ENCODE results near the gene NCBP2.

NCBP2 gene

DNA sequence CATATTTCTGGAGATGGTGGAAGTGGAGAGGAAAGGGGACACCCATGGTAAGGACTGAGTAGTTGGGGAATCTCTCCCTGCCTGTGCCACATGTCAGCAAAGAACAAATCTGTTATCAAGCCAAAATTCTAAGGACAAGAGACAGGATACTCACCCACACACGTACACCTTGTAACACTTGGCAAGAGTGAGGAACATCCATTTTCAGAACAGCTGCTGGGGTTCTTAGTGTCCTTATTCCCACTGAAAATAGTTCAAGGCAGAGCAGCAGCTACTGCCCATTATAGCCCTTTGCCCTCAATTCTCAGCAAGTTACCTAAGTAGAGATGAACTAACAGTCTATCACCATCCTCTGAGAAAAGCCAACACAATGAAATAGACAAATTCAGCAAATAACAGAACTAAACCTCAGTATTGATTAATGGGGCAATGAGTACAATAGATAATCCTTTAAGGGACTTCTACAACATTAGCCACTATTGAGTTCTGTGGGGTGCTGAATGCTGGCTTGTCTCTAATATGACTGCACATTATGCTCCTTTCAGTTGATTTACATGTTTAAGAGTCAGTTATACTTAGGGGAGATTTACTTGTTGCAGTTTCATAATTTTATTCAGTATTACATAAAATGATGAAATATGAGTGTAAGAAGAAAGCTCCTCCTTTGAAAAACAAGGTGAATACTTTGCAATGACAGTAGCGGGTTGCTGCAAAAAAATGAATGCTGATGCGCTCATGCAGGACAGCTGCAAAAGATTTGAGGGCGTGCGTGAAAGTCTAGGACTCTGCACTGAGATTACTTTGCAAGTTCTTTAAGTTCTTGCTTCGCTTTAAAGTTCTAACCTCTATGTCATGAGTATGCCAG, 52.3 kb downstream of the NCBP2 start:
- H3K4me1 Mint-ChIP-seq (ENCODE audit: low read depth), result peaks cover 17% of the 10 kb centered on the region
- H3K27me3 Mint-ChIP-seq, result no peaks in the 10 kb centered on the region
- no peak overlapping the region for H3K27ac Mint-ChIP-seq
- peaks cover 39% of the 10 kb centered on the region for H3K36me3 Mint-ChIP-seq (ENCODE audit: low read depth)
- H3K4me3 Mint-ChIP-seq, result no peak overlapping the region
- no peaks in the 10 kb centered on the region for H3K9me3 Mint-ChIP-seq

DNA sequence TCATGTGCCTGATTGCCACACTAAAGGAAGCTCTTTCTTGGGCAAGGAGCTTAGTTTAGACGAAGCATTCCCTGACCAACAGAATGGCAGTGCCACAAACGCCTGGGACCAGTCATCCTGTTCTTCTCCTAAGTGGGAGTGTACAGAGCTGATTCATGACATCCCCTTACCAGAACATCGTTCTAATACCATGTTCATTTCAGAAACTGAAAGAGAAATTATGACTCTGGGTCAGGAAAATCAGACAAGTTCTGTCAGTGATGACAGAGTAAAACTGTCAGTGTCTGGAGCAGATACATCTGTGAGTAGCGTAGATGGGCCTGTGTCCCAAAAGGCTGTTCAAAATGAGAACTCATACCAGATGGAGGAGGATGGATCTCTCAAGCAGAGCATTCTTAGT, 56.2 kb downstream of the NCBP2 start:
- peaks cover 39% of the 10 kb centered on the region for H3K36me3 Mint-ChIP-seq (ENCODE audit: low read depth)
- no peak overlapping the region for H3K4me3 Mint-ChIP-seq
- peaks cover 36% of the 10 kb centered on the region for H3K4me1 Mint-ChIP-seq (ENCODE audit: low read depth)
- no peaks in the 10 kb centered on the region for H3K9me3 Mint-ChIP-seq
- no peaks in the 10 kb centered on the region for H3K27me3 Mint-ChIP-seq
- H3K27ac Mint-ChIP-seq, result peak overlapping the region; percentile 29

Measured in stimulated activated naive CD8-positive, alpha-beta T cell treated with anti-CD3 and anti-CD28 coated beads, Interleukin-15, Interleukin-2, amounts not matched to agents 100 ng/mL and 50 ng/mL, for 24 hours (primary cell).